ENCODE measurements around the gene UCN2. TPM values are rescaled to one million over a fixed set of nuclear protein-coding genes. Genes with fewer than 3 reads are reported as not detected.

The UCN2 gene
- total RNA-seq, 4 donors from 2014 or later, result 2.6 to 5.3 (median 3.4) TPM

- H3K4me3 ChIP-seq, result no peak overlapping the region
- no peak for TF ChIP-seq POLR2A (IDR thresholded peaks at IDR 0.05)
- TF ChIP-seq CTCF (IDR thresholded peaks at IDR 0.05), result no peak
- intact Hi-C loops (cut with DNase I), result no loop called here
- WGBS, 2 donors, result 46 to 74% methylated on average over 2 to 4 of the region's 9 CpGs
- H3K36me3 ChIP-seq, result peaks cover 6 to 63% (median 6%) of the 10 kb centered on the region in 3 donors
- H3K4me1 ChIP-seq, result peaks cover 0 to 9% (median under 1%) of the 10 kb centered on the region in 3 donors
- no peaks in the 10 kb centered on the region for H3K27me3 ChIP-seq
- H3K27ac ChIP-seq, result peak overlapping the region in 1 of 4 donors; percentile 17
- DNase-seq, result no peak
- no peaks in the 10 kb centered on the region for H3K9me3 ChIP-seq
Measured at GRCh38 chr3:48543271-48543866, 20.2 kb downstream of the UCN2 start.

GRCh38 chr3:48538451-48538850 is 25.1 kb downstream of the UCN2 start:
- H3K4me3 ChIP-seq, result no peak overlapping the region
- WGBS, 2 donors, result 95% methylated on average over 4 of the region's 12 CpGs; no CpG with 5 or more reads in 1 of the 2 donors
- DNase-seq, result no peak
- TF ChIP-seq POLR2A (IDR thresholded peaks at IDR 0.05) (no peak), CTCF (IDR thresholded peaks at IDR 0.05) (no peak)
- intact Hi-C loops (cut with DNase I), result no loop called here
- H3K27me3 ChIP-seq, result no peaks in the 10 kb centered on the region
- peaks cover 2 to 19% (median 7%) of the 10 kb centered on the region in 3 donors for H3K4me1 ChIP-seq
- H3K36me3 ChIP-seq, result peaks cover 0 to 83% (median 10%) of the 10 kb centered on the region in 3 donors
- H3K27ac ChIP-seq, result no peak overlapping the region
- no peaks in the 10 kb centered on the region for H3K9me3 ChIP-seq

GRCh38 chr3:48536785-48537184 is 26.8 kb downstream of the UCN2 start:
- DNase-seq, result no peak
- Histone ChIP-seq H3K27ac (no peak overlapping the region), H3K4me1 (peaks cover 2 to 19% (median 7%) of the 10 kb centered on the region in 3 donors), H3K9me3 (no peaks in the 10 kb centered on the region), H3K4me3 (no peak overlapping the region), H3K36me3 (peaks cover 0 to 84% (median 10%) of the 10 kb centered on the region in 3 donors), H3K27me3 (no peaks in the 10 kb centered on the region)
- WGBS, 2 donors, result 86 to 100% methylated on average over 1 to 4 of the region's 5 CpGs
- no peak for TF ChIP-seq POLR2A (IDR thresholded peaks at IDR 0.05)
- no peak for TF ChIP-seq CTCF (IDR thresholded peaks at IDR 0.05)
- intact Hi-C loops (cut with DNase I), result no loop called here

- no peak for TF ChIP-seq CTCF (IDR thresholded peaks at IDR 0.05)
Measured at GRCh38 chr3:48536116-48536515, 27.5 kb downstream of the UCN2 start.

GRCh38 chr3:48535578-48535977 is 28.0 kb downstream of the UCN2 start:
- intact Hi-C loops (cut with DNase I), result no loop called here
- H3K4me3 ChIP-seq, result no peak overlapping the region
- DNase-seq, result no peak
- no peaks in the 10 kb centered on the region for H3K27me3 ChIP-seq
- no peak for TF ChIP-seq CTCF (IDR thresholded peaks at IDR 0.05)
- WGBS, 2 donors, result 56 to 77% methylated on average over 3 to 4 of the region's 4 CpGs
- H3K9me3 ChIP-seq, result no peaks in the 10 kb centered on the region
- peaks cover 2 to 19% (median 7%) of the 10 kb centered on the region in 3 donors for H3K4me1 ChIP-seq
- H3K36me3 ChIP-seq, result peaks cover 0 to 88% (median 10%) of the 10 kb centered on the region in 3 donors
- peak overlapping the region; percentile 39 to 74 (median 60) for H3K27ac ChIP-seq

More at GRCh38 chr3:48536116-48536515, 27.5 kb downstream of the UCN2 start:
- H3K9me3 ChIP-seq, result no peaks in the 10 kb centered on the region
- WGBS, 2 donors, result 75 to 86% methylated on average over 13 to 16 of the region's 19 CpGs
- peaks cover 2 to 19% (median 7%) of the 10 kb centered on the region in 3 donors for H3K4me1 ChIP-seq
- H3K36me3 ChIP-seq, result peaks cover 0 to 88% (median 10%) of the 10 kb centered on the region in 3 donors
- intact Hi-C loops (cut with DNase I), result no loop called here
- no peak overlapping the region for H3K4me3 ChIP-seq
- no peak for DNase-seq
- H3K27me3 ChIP-seq, result no peaks in the 10 kb centered on the region
- H3K27ac ChIP-seq, result peak overlapping the region; percentile 39 to 74 (median 60)
